Fibroblast of lung (primary cell): ENCODE measurements around the gene ATP2B2. TPM values are rescaled to one million over a fixed set of nuclear protein-coding genes. Genes with fewer than 3 reads are reported as not detected.

ENCODE experiments used
- DNase-seq, 2 donors: peaks; one replicate each; pipeline versions ENCODE4 v3.0.0 to v3.0.0-alpha.2; 2010; ENCODE audit warnings: low read depth in 2 of 2
- H2AFZ ChIP-seq: 2 replicates; pipeline ENCODE4 v1.5.1; 2012; ENCODE audit warnings: low read length, control low read depth, inconsistent platforms
- H3K27ac ChIP-seq: 2 replicates; pipeline ENCODE4 v1.5.1; 2011; ENCODE audit warnings: low read length, control low read depth; ENCODE audit not compliant: insufficient read depth
- H3K27me3 ChIP-seq: 2 replicates; pipeline ENCODE4 v1.5.1; 2011; ENCODE audit warnings: mild to moderate bottlenecking, low read length; ENCODE audit not compliant: control insufficient read depth, insufficient read depth
- H3K36me3 ChIP-seq: 2 replicates; pipeline ENCODE4 v1.5.1; 2011; ENCODE audit warnings: low read length; ENCODE audit not compliant: control insufficient read depth, insufficient read depth
- H3K4me1 ChIP-seq: 2 replicates; pipeline ENCODE4 v1.5.1; 2011; ENCODE audit warnings: low read length; ENCODE audit not compliant: control insufficient read depth, insufficient read depth; ENCODE audit errors: extremely low read depth
- H3K4me2 ChIP-seq: 2 replicates; pipeline ENCODE4 v1.5.1; 2011; ENCODE audit warnings: low read length, control low read depth; ENCODE audit not compliant: insufficient read depth; ENCODE audit errors: extremely low read depth
- H3K4me3 ChIP-seq, 4 experiments: fragments of 200-600 bp in 1 of 4; sonication (generic) in 1 of 4; replicated peaks in 1 of 4; 2 replicates each; pipeline ENCODE4 v1.5.1; 2011 to 2016; ENCODE audit warnings: low read length in 4 of 4, low read depth in 3 of 4, mild to moderate bottlenecking in 3 of 4, control low read depth in 2 of 4, inconsistent platforms in 1 of 4, mixed read lengths in 1 of 4; ENCODE audit not compliant: insufficient read depth in 1 of 4; ENCODE audit errors: control extremely low read depth in 1 of 4
- H3K79me2 ChIP-seq: 2 replicates; pipeline ENCODE4 v1.5.1; 2012; ENCODE audit warnings: mild to moderate bottlenecking, low read length, inconsistent platforms; ENCODE audit not compliant: control insufficient read depth, insufficient read depth
- H3K9ac ChIP-seq: 2 replicates; pipeline ENCODE4 v1.5.1; 2011; ENCODE audit warnings: mild to moderate bottlenecking, low read length, control low read depth; ENCODE audit not compliant: insufficient read depth
- H3K9me3 ChIP-seq: 2 replicates; pipeline ENCODE4 v1.5.1; 2012; ENCODE audit warnings: low read depth, low read length; ENCODE audit not compliant: control insufficient read depth, insufficient read depth
- H4K20me1 ChIP-seq: 2 replicates; pipeline ENCODE4 v1.5.1; 2011; ENCODE audit warnings: low read length; ENCODE audit not compliant: control insufficient read depth, insufficient read depth; ENCODE audit errors: extremely low read depth
- CTCF ChIP-seq, 2 donors: IDR thresholded peaks in 1 of 2; conservative IDR thresholded peaks in 1 of 2; 1 replicate in 1 of 2; 2 replicates in 1 of 2; pipeline ENCODE4 v1.5.1; 2011 to 2012; ENCODE audit warnings: low read length in 2 of 2, control low read depth in 1 of 2, inconsistent platforms in 1 of 2, low read depth in 1 of 2, mild to moderate bottlenecking in 1 of 2
- EZH2 ChIP-seq: IDR thresholded peaks from 2 replicates; pipeline ENCODE4 v1.5.1; 2012; ENCODE audit warnings: low read length, control low read depth, mild to moderate bottlenecking; ENCODE audit errors: missing control alignments
- polyA plus RNA-seq, 2 donors: library from polyadenylated mRNA; depleted of rRNA in 1 of 2; stranded (reverse) in 1 of 2; unstranded in 1 of 2; fragments of >200 nt; gene quantifications; 2 replicates each; pipeline ENCODE4 v1.2.1, GENCODE V29; 2011 to 2012; ENCODE audit warnings: missing spikeins in 1 of 2
- total RNA-seq: library from RNA; depleted of rRNA; stranded (reverse); fragments of >200 nt; gene quantifications from 2 replicates; pipeline ENCODE4 v1.2.1, GENCODE V29; 2014

The ATP2B2 gene
- total and polyA plus RNA-seq, 2 donors (not counting 1 experiment from before 2014, with no cell fraction given), result not detected

DNA sequence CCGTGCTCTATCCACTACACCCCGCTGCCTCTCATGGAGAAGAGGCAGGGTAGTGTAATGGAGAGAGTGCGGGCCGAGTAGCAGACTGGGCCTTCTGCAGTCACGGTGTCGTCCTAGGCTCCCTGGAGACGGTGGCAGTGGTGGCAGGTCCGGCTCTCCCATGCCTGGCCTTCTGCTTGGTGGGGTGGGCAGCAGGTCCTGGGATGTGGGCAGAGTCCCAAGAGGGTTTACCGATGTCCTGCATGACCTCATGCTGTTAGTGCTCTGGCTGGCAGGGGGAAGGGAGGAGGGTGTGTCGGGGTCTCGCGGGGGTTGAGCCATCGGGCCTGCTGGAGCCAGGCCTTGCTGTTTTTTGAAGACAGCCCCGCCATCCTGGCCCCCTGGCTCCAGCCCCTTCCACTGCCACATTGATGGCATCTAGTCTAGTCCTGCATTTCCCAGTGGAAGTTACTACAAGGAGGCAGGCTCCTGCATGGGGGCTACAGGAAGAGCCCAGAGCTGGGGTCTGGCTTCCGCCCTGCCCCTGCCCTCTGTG is 110.8 kb downstream of the ATP2B2 start:
- Histone ChIP-seq H4K20me1 (no peaks in the 10 kb centered on the region), H3K36me3 (no peaks in the 10 kb centered on the region), H3K9me3 (no peaks in the 10 kb centered on the region), H3K4me3 (no peak overlapping the region), H3K4me2 (no peak overlapping the region), H3K27ac (no peak overlapping the region), H3K4me1 (no peaks in the 10 kb centered on the region), H2AFZ (no peak overlapping the region), H3K9ac (no peak overlapping the region), H3K27me3 (peaks cover 7% of the 10 kb centered on the region), H3K79me2 (no peaks in the 10 kb centered on the region)
- TF ChIP-seq EZH2 (no peak), CTCF (conservative IDR thresholded peaks at IDR 0.05 in 1 of 2, IDR thresholded peaks at IDR 0.05 in 1 of 2; ENCODE audit: low read depth in 1 of 2, low read length in 2 of 2) (no peak)
- no peak for DNase-seq

- Histone ChIP-seq H3K9ac (no peak overlapping the region), H3K36me3 (no peaks in the 10 kb centered on the region), H4K20me1 (no peaks in the 10 kb centered on the region), H3K4me1 (no peaks in the 10 kb centered on the region), H3K79me2 (no peaks in the 10 kb centered on the region), H3K4me2 (no peak overlapping the region), H3K4me3 (no peak overlapping the region), H3K27me3 (peaks cover 7% of the 10 kb centered on the region), H3K27ac (no peak overlapping the region), H2AFZ (no peak overlapping the region), H3K9me3 (no peaks in the 10 kb centered on the region)
- DNase-seq, result no peak
- TF ChIP-seq CTCF (conservative IDR thresholded peaks at IDR 0.05 in 1 of 2, IDR thresholded peaks at IDR 0.05 in 1 of 2; ENCODE audit: low read depth in 1 of 2, low read length in 2 of 2) (no peak), EZH2 (no peak)
Measured at GRCh38 chr3:10393514-10393913, 111.9 kb downstream of the ATP2B2 start.

- no peak overlapping the region for H3K9ac ChIP-seq
- no peaks in the 10 kb centered on the region for H3K36me3 ChIP-seq
- H3K4me2 ChIP-seq, result no peak overlapping the region
- H3K27me3 ChIP-seq, result peaks cover 7% of the 10 kb centered on the region
- no peaks in the 10 kb centered on the region for H4K20me1 ChIP-seq
- H3K4me1 ChIP-seq, result no peaks in the 10 kb centered on the region
- no peak overlapping the region for H2AFZ ChIP-seq
- H3K9me3 ChIP-seq, result no peaks in the 10 kb centered on the region
- DNase-seq, result no peak
- H3K79me2 ChIP-seq, result no peaks in the 10 kb centered on the region
- no peak for TF ChIP-seq EZH2
- no peak for TF ChIP-seq CTCF (conservative IDR thresholded peaks at IDR 0.05 in 1 of 2, IDR thresholded peaks at IDR 0.05 in 1 of 2; ENCODE audit: low read depth in 1 of 2, low read length in 2 of 2)
- no peak overlapping the region for H3K27ac ChIP-seq
- no peak overlapping the region for H3K4me3 ChIP-seq
Measured at GRCh38 chr3:10392906-10393461, 112.4 kb downstream of the ATP2B2 start.
